Right forelimb (tissue), 1 donor: ENCODE results near the gene ZNF560.
"Not testable (repeated sequence)": the region's sequence is repeated elsewhere in the genome, so short reads cannot be mapped to it uniquely, and the experiment has no call there.

Experiments
- DNase-seq: peaks from one replicate; pipeline ENCODE4 v3.0.0-alpha.2; 2018

ZNF560 gene

DNA sequence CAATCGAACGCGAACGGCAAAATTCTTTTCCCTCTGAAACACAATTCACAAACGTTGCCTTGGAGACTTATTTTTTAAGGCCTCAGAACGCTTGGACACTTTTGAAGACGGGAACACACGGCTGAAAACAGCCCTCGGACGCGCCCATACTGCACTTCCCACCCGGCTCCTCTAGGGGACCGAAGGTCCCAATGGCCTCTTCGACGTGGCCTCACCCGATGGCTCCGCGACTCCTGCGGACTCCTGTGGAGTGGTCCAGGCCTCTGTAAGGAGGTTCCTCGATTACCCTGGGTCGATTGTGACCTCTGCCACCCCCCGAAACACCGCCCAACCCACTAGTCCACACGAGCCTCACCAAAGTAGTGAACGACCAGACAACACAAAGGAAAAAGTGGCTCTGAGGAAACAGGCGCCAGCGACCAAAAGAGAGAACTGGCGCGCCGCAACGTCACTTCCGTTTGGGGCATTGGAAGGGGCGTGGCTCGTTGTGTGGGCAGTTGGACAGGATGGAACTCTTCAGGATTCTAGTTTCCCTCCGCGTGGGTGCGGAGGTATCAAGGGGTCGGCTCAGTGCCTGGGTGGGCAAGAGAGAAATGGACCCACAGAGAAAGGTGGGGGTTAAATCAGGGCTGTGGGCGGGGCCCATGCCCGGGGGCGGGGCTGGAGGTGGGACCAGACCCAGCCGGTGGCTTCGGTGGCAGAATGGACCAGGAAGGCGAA, at the start of gene ZNF560:
Gene ZNF560 (minus strand): TSS at position 434 of the 720 bp plus-strand sequence. CDS start 23,303 bp downstream, outside the sequence.
- no peak for DNase-seq

DNA sequence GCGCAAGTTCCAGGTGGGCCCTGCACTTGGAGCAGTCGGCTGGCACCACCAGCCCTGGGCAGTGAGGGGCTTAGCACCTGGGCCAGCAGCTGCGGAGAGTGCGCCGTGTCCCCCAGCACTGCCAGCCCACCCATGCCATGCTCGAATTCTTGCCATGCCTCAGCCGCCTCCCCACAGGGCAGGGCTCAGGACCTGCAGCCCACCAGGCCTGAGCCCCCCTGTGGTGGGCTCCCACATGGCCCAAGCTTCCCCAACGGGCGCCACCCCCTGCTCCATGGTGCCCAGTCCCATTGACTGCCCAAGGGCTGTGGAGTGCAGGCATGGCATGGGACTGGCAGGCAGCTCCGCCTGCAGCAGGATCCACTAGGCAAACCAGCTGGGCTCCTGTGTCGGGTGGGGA, 49.5 kb upstream of the ZNF560 start:
- no peak for DNase-seq

DNA sequence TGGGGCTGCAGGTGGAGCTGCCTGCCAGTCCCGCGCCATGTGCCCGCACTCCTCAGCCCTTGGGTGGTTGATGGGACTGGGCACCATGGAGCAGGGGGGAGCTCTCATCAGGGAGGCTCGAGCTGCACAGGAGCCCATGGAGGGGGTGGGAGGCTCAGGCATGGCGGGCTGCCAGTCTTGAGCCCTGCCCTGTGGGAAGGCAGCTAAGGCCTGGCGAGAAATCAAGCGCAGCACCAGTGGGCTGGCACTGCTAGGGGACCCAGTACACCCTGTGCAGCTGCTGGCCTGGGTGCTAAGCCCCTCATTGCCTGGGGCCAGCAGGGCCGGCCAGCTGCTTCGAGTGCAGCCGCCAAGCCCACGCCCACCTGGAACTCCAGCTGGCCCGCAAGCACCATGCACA, 42.9 kb upstream of the ZNF560 start:
- not testable (repeated sequence) for DNase-seq

- DNase-seq = not testable (repeated sequence)
Measured at GRCh38 chr19:9539921-9540320, 41.5 kb upstream of the ZNF560 start.

GRCh38 chr19:9539201-9539600, 40.8 kb upstream of the ZNF560 start:
- DNase-seq = not testable (repeated sequence)

DNA sequence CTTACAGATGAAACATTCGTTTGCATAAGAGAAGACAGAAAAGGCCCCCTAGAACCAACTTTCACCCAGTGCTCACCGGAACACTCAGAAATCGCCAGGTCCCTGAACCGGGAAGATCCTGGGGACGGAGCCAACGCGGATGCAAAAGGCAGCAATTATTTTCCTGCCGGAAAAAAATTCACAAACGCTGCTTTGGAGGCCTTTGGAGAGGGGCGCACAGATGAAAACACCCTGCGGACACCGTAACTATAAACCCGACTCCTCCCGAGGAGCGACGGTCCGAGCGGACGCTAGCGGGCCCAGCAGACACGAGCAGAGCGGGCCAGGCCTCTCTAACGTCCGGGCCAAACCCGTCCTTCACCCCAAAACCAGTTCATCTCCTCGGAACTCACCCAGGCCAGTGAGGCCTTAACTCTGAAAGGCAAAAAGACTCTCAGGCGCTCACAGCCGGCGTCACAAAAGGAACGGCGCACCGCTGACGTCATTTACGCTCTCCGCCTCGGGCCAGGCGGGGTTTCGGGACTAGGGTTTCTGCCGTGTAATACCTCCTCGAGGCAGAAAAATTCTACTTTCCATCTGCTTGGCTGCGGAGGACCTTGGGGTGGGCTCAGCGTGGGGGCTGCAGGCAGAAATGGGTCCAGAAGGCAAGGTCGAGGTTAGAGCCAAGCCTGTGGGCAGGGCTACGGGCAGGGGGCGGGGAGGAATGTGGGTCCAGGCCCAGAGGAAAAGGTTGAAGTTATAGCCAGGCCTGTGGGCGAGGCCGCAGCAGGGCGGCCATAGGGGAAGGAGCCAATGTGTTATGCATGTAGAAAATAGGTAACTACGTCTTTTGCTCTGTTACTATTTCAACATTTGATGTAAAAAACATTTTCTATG, 40.0 kb upstream of the ZNF560 start, which contains the start of gene ZNF426:
Gene ZNF426 (minus strand): TSS at position 463 of the 876 bp plus-strand sequence. CDS start 2,413 bp downstream, outside the sequence.
- DNase-seq = peak; percentile 95

GRCh38 chr19:9535934-9536333, 37.5 kb upstream of the ZNF560 start:
- DNase-seq = no peak

GRCh38 chr19:9531933-9532332, 33.5 kb upstream of the ZNF560 start:
- no peak for DNase-seq

- DNase-seq = no peak
Measured at GRCh38 chr19:9528757-9529336, 30.4 kb upstream of the ZNF560 start.

GRCh38 chr19:9523885-9524474, 25.6 kb upstream of the ZNF560 start:
- DNase-seq = no peak

DNA sequence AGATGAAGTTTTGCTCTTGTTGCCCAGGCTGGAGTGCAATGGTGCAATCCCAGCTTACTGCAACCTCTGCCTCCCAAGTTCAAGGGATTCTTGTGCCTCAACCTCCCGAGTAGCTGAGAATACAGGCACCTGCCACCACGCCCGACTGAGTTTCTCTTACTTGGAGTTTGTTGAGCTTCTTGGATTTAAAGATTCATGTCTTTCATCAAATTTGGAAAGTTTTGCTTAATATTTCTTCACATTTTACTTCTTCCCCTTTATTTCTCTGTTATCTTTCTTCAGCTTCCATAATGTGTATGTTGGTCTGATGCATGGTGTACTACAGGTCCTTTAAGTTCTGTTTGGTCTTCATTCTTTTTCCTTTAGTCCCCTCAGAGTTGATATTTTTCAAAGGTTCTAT, 8.9 kb upstream of the ZNF560 start:
- no peak for DNase-seq

DNA sequence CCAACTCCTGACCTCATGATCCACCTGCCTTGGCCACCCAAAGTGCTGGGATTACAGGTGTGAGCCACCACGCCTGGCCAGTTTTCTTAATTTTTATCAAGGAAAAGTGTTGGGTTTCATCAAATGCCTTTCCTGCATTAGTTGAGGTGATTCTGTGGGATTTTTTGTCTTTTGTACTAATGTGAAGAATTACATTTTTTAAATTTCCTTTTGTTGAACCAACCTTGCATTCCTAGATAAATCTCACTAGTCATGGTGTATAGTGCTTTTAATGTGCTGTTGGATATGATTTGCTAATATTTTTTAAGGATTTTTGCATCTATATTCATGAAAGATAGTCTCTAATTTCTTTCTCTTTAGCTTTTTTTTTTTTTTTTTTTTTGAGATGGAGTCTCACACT, 2.4 kb upstream of the ZNF560 start:
- no peak for DNase-seq

- DNase-seq = no peak
Measured at GRCh38 chr19:9494096-9494495, 4.3 kb downstream of the ZNF560 start.

DNA sequence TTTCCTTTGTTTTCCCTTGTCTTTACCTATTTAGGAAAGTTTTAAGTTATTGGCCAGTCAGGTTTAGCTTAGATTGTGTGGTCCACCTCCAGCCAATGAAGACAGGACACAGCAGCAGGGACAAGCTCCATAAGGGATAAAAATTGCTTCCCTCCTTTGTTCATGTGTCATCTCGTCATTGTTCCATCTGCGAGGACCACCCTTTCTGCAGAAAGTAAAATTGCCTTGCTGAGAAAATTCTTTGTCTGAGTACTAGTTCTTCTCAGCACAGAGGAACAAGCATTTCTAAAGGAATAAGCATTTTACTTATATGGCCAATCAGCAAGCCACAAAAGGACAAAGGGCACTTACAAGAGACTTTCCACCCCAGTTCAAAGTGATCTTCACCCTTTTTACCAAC, 11.4 kb downstream of the ZNF560 start:
- DNase-seq = no peak

- no peak for DNase-seq
Measured at GRCh38 chr19:9485140-9485539, 13.3 kb downstream of the ZNF560 start.

GRCh38 chr19:9474975-9475374, 23.4 kb downstream of the ZNF560 start:
- no peak for DNase-seq

GRCh38 chr19:9467161-9467560, 31.3 kb downstream of the ZNF560 start:
- no peak for DNase-seq

- no peak for DNase-seq
Measured at GRCh38 chr19:9461938-9462337, 36.5 kb downstream of the ZNF560 start.

DNA sequence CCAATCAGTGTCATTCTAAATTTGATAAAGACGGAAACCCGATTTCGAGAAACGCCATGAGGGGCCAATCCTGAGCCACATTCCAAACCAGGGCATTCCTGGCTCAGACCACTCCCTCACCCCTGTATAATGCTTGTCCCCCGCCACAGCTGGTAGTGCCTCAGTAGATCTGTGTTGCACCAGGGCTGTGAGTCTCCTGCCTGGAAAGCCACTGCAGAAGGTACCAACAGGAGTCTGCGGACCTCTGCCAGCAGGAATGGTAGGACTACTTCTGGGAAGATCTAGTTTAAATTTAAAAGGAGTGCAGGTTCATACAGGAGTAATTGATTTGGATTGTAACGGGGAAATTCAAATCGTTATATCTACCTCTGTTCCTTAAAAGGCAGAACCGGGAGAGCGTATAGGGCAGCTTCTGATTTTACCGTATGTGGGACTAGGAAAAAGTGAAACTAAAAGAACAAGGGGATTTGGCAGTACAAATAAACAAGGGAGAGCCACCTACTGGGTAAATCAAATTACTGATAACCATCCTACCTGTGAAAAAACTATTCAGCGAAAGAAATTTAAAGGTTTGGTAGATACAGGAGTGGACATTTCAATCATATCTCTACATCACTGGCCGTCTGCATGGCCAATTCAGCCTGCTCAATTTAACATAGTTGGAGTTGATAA, 42.3 kb downstream of the ZNF560 start:
- no peak for DNase-seq

- no peak for DNase-seq
Measured at GRCh38 chr19:9453953-9454352, 44.5 kb downstream of the ZNF560 start.

GRCh38 chr19:9445037-9445436, 53.4 kb downstream of the ZNF560 start:
- DNase-seq = no peak

GRCh38 chr19:9436358-9436757, 62.1 kb downstream of the ZNF560 start:
- no peak for DNase-seq
